UCSD-AML1 (cell line): ENCODE data around the gene AVP.
A peak's percentile ranks its signal among the peaks of the same experiment; 100 is the strongest.
"Not testable (repeated sequence)": the region's sequence is repeated elsewhere in the genome, so short reads cannot be mapped to it uniquely, and the experiment has no call there.

Source experiments
- DNase-seq: peaks from one replicate; lab custom pipeline; 2025; ENCODE audit not compliant: unreplicated experiment; lab: John Stamatoyannopoulos, UW

The AVP gene

GRCh38 chr20:3082955-3083952 lies 1.3 kb downstream of the AVP start:
- no peak for DNase-seq

GRCh38 chr20:3082306-3082951 lies 2.1 kb downstream of the AVP start:
- DNase-seq = no peak

GRCh38 chr20:3081641-3082040 lies 2.9 kb downstream of the AVP start:
- no peak for DNase-seq

- no peak for DNase-seq
Observed at GRCh38 chr20:3080939-3081388, 3.6 kb downstream of the AVP start.

DNA sequence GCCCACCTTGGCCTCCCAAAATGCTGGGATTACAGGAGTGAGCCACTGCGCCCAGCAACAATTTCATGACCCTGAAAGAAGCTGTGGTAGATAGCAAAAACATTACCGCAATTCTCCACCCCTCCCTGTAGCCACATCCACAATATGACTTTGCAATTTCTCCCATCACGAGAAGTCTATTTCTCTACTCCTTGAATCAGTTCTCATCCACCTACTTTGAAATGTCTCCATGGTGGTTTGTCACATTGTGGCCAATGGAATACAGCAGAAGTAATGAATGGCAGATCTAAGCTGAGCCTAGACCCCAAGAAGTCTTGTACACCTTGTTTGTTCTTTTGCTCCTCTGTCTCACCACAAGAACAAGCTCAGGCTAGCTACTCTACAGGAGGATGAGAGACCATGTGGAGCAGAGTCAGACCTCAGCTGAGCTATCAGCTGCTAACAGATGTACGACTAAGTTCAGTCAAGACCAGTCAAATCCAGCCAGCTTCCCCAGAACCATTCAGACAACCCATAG lies 6.8 kb downstream of the AVP start:
- peak; percentile 24 for DNase-seq

DNA sequence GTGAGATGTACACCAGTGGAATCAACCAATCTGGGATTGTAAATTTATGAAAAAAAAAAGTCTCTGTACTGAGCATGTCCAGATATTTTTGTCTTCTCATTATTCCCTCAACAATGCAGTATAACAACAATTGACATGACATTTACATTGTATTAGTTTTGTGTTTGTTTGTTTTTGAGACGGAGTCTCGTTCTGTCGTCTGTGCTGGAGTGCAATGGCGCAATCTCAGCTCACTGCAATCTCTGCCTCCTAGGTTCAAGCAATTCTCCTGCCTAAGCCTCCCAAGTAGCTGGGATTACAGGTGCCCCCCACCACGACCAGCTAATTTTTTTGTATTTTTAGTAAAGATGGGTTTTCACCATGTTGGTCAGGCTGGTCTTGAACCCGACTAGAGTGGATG lies 9.2 kb downstream of the AVP start:
- not testable (repeated sequence) for DNase-seq

GRCh38 chr20:3074812-3075211 lies 9.7 kb downstream of the AVP start:
- DNase-seq = peak; percentile 46

DNA sequence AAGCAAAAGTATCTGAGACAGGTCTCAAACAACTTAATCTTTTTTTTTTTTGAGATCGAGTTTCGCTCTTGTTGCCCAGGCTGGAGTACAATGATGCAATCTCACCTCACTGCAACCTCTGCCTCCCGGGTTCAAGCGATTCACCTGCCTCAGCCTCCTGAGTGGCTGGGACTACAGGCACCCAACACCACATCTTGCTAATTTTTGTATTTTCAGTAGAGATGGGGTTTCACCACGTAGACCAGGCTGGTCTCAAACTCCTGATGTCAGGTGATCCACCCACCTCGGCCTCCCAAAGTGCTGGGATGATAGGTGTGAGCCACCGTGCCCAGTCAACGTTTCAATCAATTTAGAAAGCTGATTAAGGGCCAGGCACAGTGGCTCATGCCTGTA lies 11.3 kb downstream of the AVP start:
- not testable (repeated sequence) for DNase-seq

- no peak for DNase-seq
Observed at GRCh38 chr20:3072530-3073250, 11.8 kb downstream of the AVP start.

DNA sequence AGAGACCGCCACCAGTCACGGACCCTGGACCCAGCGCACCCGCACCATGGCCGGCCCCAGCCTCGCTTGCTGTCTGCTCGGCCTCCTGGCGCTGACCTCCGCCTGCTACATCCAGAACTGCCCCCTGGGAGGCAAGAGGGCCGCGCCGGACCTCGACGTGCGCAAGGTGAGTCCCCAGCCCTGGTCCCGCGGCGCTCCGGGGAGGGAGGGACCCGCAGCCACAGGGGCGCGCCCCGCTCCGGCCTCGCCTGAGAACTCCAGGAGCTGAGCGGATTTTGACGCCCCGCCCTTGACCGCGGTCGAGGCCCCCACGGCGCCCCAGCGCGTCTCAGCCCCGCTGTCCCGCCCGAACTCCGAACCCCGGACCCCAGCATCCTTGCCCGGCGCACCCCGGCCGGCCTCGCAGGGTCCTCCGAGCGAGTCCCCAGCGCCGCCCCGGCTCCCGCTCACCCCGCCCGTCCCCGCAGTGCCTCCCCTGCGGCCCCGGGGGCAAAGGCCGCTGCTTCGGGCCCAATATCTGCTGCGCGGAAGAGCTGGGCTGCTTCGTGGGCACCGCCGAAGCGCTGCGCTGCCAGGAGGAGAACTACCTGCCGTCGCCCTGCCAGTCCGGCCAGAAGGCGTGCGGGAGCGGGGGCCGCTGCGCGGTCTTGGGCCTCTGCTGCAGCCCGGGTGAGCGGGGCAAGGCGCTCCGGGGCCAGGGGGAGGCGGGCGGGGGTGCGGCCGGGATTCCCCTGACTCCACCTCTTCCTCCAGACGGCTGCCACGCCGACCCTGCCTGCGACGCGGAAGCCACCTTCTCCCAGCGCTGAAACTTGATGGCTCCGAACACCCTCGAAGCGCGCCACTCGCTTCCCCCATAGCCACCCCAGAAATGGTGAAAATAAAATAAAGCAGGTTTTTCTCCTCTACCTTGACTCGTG lies 12.7 kb downstream of the AVP start, which contains the start of gene OXT:
Gene OXT (plus strand): TSS at position 11 of the 920 bp plus-strand sequence. CDS start 36 bp downstream, at position 47.
- DNase-seq = no peak

GRCh38 chr20:3071266-3071609 lies 13.3 kb downstream of the AVP start:
- DNase-seq = no peak

DNA sequence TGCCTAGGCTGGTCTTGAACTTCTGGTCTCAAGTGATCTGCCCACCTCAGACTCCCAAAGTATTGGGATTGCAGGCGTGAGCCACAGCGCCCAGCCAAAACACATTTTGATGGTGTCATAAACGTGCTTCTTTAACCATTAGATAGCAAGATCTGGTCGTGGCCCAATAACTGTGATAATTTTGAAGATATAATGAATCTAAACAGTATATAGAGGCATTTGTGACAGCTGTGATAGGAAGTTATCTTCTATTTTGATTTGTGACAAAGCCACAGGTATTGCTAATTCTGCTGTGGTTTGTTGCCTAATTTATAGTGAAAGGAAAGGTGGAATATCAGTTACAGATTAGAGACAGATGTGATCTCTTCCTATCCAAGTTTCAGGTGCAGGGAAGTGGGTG lies 13.8 kb downstream of the AVP start:
- DNase-seq = no peak

- peak; percentile 54 for DNase-seq
Observed at GRCh38 chr20:3068986-3069900, 15.3 kb downstream of the AVP start.

GRCh38 chr20:3068075-3068474 lies 16.4 kb downstream of the AVP start:
- DNase-seq = no peak

- DNase-seq = no peak
Observed at GRCh38 chr20:3067139-3068014, 17.1 kb downstream of the AVP start.

- not testable (repeated sequence) for DNase-seq
Observed at GRCh38 chr20:3064119-3064518, 20.4 kb downstream of the AVP start.

- DNase-seq = no peak
Observed at GRCh38 chr20:3059489-3059888, 25.0 kb downstream of the AVP start.

- DNase-seq = no peak
Observed at GRCh38 chr20:3051385-3052019, 33.0 kb downstream of the AVP start.
